Fibroblast of lung (primary cell): ENCODE results near the gene EDEM1.

Experiments
- EZH2 ChIP-seq: IDR thresholded peaks from 2 replicates; pipeline ENCODE4 v1.5.1; 2012; ENCODE audit warnings: low read length, control low read depth, mild to moderate bottlenecking; ENCODE audit errors: missing control alignments
- TF ChIP-seq, protein P1 (sequence below), 2 donors: IDR thresholded peaks in 1 of 2; conservative IDR thresholded peaks in 1 of 2; 1 replicate in 1 of 2; 2 replicates in 1 of 2; pipeline ENCODE4 v1.5.1; 2011 to 2012; ENCODE audit warnings: low read length in 2 of 2, control low read depth in 1 of 2, inconsistent platforms in 1 of 2, low read depth in 1 of 2, mild to moderate bottlenecking in 1 of 2

DNA sequence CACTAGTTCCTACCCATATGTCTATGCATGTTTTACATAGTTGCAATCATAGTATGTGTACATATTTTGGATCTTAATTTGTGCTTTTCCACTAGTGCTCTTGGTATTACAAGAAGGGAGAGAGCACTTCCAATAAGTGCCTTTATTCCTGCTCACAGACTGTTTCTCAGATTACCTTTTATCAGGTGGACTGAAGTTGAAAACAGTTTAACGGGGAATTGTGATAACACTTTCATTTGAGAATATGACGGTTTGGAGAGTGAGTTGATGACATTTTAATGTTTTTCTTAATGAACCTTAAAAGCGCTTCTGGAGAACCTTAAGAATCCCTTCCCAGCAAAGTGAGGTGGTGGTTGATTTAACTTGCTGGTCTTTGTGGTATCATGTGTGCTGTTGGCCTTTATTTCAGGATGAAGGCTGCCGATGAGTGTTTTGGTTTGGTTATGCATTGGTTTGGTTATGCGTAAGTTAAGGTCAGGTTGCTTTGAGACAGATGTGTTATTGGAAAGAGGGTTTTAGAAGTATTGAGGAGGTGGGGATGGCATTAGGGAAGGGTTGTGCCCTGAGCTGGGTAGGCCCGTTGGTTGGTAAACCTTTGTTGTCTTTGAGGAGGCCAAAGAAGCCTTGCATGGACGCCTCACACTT lies 2.8 kb downstream of the EDEM1 start:
- TF ChIP-seq, protein P1, sequence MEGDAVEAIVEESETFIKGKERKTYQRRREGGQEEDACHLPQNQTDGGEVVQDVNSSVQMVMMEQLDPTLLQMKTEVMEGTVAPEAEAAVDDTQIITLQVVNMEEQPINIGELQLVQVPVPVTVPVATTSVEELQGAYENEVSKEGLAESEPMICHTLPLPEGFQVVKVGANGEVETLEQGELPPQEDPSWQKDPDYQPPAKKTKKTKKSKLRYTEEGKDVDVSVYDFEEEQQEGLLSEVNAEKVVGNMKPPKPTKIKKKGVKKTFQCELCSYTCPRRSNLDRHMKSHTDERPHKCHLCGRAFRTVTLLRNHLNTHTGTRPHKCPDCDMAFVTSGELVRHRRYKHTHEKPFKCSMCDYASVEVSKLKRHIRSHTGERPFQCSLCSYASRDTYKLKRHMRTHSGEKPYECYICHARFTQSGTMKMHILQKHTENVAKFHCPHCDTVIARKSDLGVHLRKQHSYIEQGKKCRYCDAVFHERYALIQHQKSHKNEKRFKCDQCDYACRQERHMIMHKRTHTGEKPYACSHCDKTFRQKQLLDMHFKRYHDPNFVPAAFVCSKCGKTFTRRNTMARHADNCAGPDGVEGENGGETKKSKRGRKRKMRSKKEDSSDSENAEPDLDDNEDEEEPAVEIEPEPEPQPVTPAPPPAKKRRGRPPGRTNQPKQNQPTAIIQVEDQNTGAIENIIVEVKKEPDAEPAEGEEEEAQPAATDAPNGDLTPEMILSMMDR (conservative IDR thresholded peaks at IDR 0.05 in 1 of 2, IDR thresholded peaks at IDR 0.05 in 1 of 2; ENCODE audit: low read depth in 1 of 2, low read length in 2 of 2): no peak
- no peak for TF ChIP-seq EZH2
